Activated CD8-positive, alpha-beta T cell treated with anti-CD3 and anti-CD28 coated beads, Interleukin-2, amount 10 ng/mL, durations not matched to agents 7 days and 5 days (primary cell): ENCODE data around the gene SH3BP5. TPM values are rescaled to one million over a fixed set of nuclear protein-coding genes. Genes with fewer than 3 reads are reported as not detected.

Source experiments
- ATAC-seq: fragments of 150-1000 bp; cut with Tn5 transposase; one replicate; pipeline ENCODE4 v1.10.0; 2021; ENCODE audit warnings: moderate library complexity
- CTCF ChIA-PET: fragments of 350-600 bp; sonication (Branson Sonifier 250); formaldehyde crosslinking; loops from one replicate; lab custom pipeline; 2021; ENCODE audit warnings: antibody characterized with exemption; lab: Charles Lee
- POLR2A ChIA-PET: fragments of 350-600 bp; sonication (Branson Sonifier 250); formaldehyde crosslinking; loops from one replicate; lab custom pipeline; 2021; ENCODE audit warnings: antibody characterized with exemption; lab: Charles Lee
- DNase-seq: peaks from one replicate; pipeline ENCODE4 v3.0.0-alpha.2; 2020
- H3K27ac Mint-ChIP-seq: one replicate; pipeline ENCODE4 v1.8.0; 2021; ENCODE audit warnings: mild to moderate bottlenecking, mixed read lengths
- H3K27me3 Mint-ChIP-seq: one replicate; pipeline ENCODE4 v1.8.0; 2021; ENCODE audit warnings: low read depth, mixed read lengths
- H3K36me3 Mint-ChIP-seq: one replicate; pipeline ENCODE4 v1.8.0; 2021; ENCODE audit warnings: low read depth, mixed read lengths
- H3K4me1 Mint-ChIP-seq: one replicate; pipeline ENCODE4 v1.8.0; 2021; ENCODE audit warnings: low read depth, mixed read lengths
- H3K4me3 Mint-ChIP-seq: one replicate; pipeline ENCODE4 v1.8.0; 2021; ENCODE audit warnings: mild to moderate bottlenecking, mixed read lengths
- H3K9me3 Mint-ChIP-seq: one replicate; pipeline ENCODE4 v1.8.0; 2022; ENCODE audit warnings: mixed read lengths; ENCODE audit not compliant: insufficient read depth
- total RNA-seq, 2 experiments: library from RNA; stranded (reverse); gene quantifications; one replicate each; pipeline ENCODE4 v1.2.3, GENCODE V29; 2021

Gene SH3BP5
- total RNA-seq, 2 experiments from 2014 or later, result 12.6 to 15.0 TPM

- Mint-ChIP-seq H3K36me3 (peaks cover 21% of the 10 kb centered on the region), H3K4me1 (peaks cover 27% of the 10 kb centered on the region), H3K4me3 (peak overlapping the region; percentile 84), H3K27me3 (peaks cover 25% of the 10 kb centered on the region), H3K27ac (no peak overlapping the region), H3K9me3 (no peaks in the 10 kb centered on the region)
- ChIA-PET POLR2A (interaction anchor here (1.5 kb wide), 1 partner anchor 61 kb away, joined by 4 read pairs; no protein-coding TSS in a partner anchor), CTCF (interaction anchor here (0.6 to 10.6 kb wide), 36 partner anchors 8 to 931 kb away, joined by 3 to 168 read pairs (median 5); no protein-coding TSS in a partner anchor)
- DNase-seq, result no peak
- ATAC-seq, result no peak
Observed at GRCh38 chr3:15333099-15333955, 941 bp upstream of the SH3BP5 start.

GRCh38 chr3:15331606-15332404 is 581 bp downstream of the SH3BP5 start:
- CTCF ChIA-PET, result interaction anchor here (0.8 to 10.6 kb wide), 32 partner anchors 8 to 932 kb away, joined by 3 to 168 read pairs (median 6); no protein-coding TSS in a partner anchor
- H3K9me3 Mint-ChIP-seq, result no peaks in the 10 kb centered on the region
- POLR2A ChIA-PET, result interaction anchor here (0.8 kb wide), 2 partner anchors 14 to 30 kb away, joined by 3 to 4 read pairs; no protein-coding TSS in a partner anchor
- H3K36me3 Mint-ChIP-seq, result peaks cover 31% of the 10 kb centered on the region
- ATAC-seq, result peak; percentile 59
- peaks cover 25% of the 10 kb centered on the region for H3K27me3 Mint-ChIP-seq
- peak overlapping the region; percentile 76 for H3K4me3 Mint-ChIP-seq
- H3K27ac Mint-ChIP-seq, result peak overlapping the region; percentile 31
- DNase-seq, result no peak
- H3K4me1 Mint-ChIP-seq, result peaks cover 39% of the 10 kb centered on the region

- no peaks in the 10 kb centered on the region for H3K9me3 Mint-ChIP-seq
Observed at GRCh38 chr3:15331072-15331605, 1.2 kb downstream of the SH3BP5 start.

GRCh38 chr3:15330031-15330596 is 2.3 kb downstream of the SH3BP5 start:
- Mint-ChIP-seq H3K9me3 (no peaks in the 10 kb centered on the region), H3K27ac (no peak overlapping the region), H3K4me3 (no peak overlapping the region), H3K36me3 (peaks cover 31% of the 10 kb centered on the region), H3K27me3 (peaks cover 19% of the 10 kb centered on the region), H3K4me1 (peaks cover 39% of the 10 kb centered on the region)
- POLR2A ChIA-PET, result interaction anchor here (1.2 kb wide), 1 partner anchor 232 kb away, joined by 4 read pairs; the partner anchor contains the start of gene RBSN
- no peak for ATAC-seq
- CTCF ChIA-PET, result interaction anchor here (0.7 to 10.6 kb wide), 10 partner anchors 9 to 75 kb away, joined by 3 to 168 read pairs (median 6); no protein-coding TSS in a partner anchor
- DNase-seq, result no peak

More at GRCh38 chr3:15331072-15331605, 1.2 kb downstream of the SH3BP5 start:
- H3K4me3 Mint-ChIP-seq, result peak overlapping the region; percentile 76
- H3K4me1 Mint-ChIP-seq, result peaks cover 39% of the 10 kb centered on the region
- H3K36me3 Mint-ChIP-seq, result peaks cover 31% of the 10 kb centered on the region
- ChIA-PET POLR2A (no interaction called here), CTCF (interaction anchor here (0.7 to 10.6 kb wide), 10 partner anchors 10 to 74 kb away, joined by 4 to 168 read pairs (median 6); no protein-coding TSS in a partner anchor)
- ATAC-seq (no peak), DNase-seq (no peak)
- peaks cover 23% of the 10 kb centered on the region for H3K27me3 Mint-ChIP-seq
- H3K27ac Mint-ChIP-seq, result no peak overlapping the region

- Mint-ChIP-seq H3K36me3 (peaks cover 31% of the 10 kb centered on the region), H3K27me3 (peaks cover 19% of the 10 kb centered on the region), H3K4me3 (no peak overlapping the region), H3K27ac (no peak overlapping the region), H3K4me1 (peaks cover 39% of the 10 kb centered on the region), H3K9me3 (no peaks in the 10 kb centered on the region)
- ATAC-seq (no peak), DNase-seq (no peak)
- ChIA-PET POLR2A (interaction anchor here (1.2 kb wide), 2 partner anchors 30 to 231 kb away, joined by 4 to 5 read pairs; partner anchors contain the start of gene RBSN), CTCF (interaction anchor here (0.6 to 10.6 kb wide), 8 partner anchors 9 to 76 kb away, joined by 3 to 168 read pairs (median 4); no protein-coding TSS in a partner anchor)
Observed at GRCh38 chr3:15329046-15330005, 3.1 kb downstream of the SH3BP5 start.

- peaks cover 31% of the 10 kb centered on the region for H3K36me3 Mint-ChIP-seq
- peaks cover 17% of the 10 kb centered on the region for H3K27me3 Mint-ChIP-seq
- H3K9me3 Mint-ChIP-seq, result no peaks in the 10 kb centered on the region
- CTCF ChIA-PET, result interaction anchor here (10.6 kb wide), 1 partner anchor 60 kb away, joined by 168 read pairs; no protein-coding TSS in a partner anchor
- DNase-seq, result peak; percentile 32
- no peak overlapping the region for H3K27ac Mint-ChIP-seq
- no peak overlapping the region for H3K4me3 Mint-ChIP-seq
- ATAC-seq, result no peak
- peaks cover 31% of the 10 kb centered on the region for H3K4me1 Mint-ChIP-seq
- POLR2A ChIA-PET, result interaction anchor here (1.2 kb wide), 1 partner anchor 31 kb away, joined by 5 read pairs; no protein-coding TSS in a partner anchor
Observed at GRCh38 chr3:15327941-15328340, 4.4 kb downstream of the SH3BP5 start.

- DNase-seq (no peak), ATAC-seq (no peak)
- Mint-ChIP-seq H3K9me3 (no peaks in the 10 kb centered on the region), H3K4me1 (peaks cover 25% of the 10 kb centered on the region), H3K4me3 (no peak overlapping the region), H3K27ac (no peak overlapping the region), H3K36me3 (peaks cover 31% of the 10 kb centered on the region), H3K27me3 (peaks cover 14% of the 10 kb centered on the region)
- ChIA-PET CTCF (interaction anchor here (1.6 kb wide), 1 partner anchor 30 kb away, joined by 3 read pairs; no protein-coding TSS in a partner anchor), POLR2A (no interaction called here)
Observed at GRCh38 chr3:15326673-15327072, 5.7 kb downstream of the SH3BP5 start.

GRCh38 chr3:15326037-15326436 is 6.3 kb downstream of the SH3BP5 start:
- Mint-ChIP-seq H3K27me3 (peaks cover 9% of the 10 kb centered on the region), H3K4me3 (no peak overlapping the region), H3K27ac (no peak overlapping the region), H3K36me3 (peaks cover 28% of the 10 kb centered on the region), H3K9me3 (no peaks in the 10 kb centered on the region), H3K4me1 (peaks cover 20% of the 10 kb centered on the region)
- ATAC-seq (no peak), DNase-seq (no peak)
- ChIA-PET CTCF (interaction anchor here (0.9 to 2.8 kb wide), 3 partner anchors 8 to 58 kb away, joined by 3 to 10 read pairs (median 3); no protein-coding TSS in a partner anchor), POLR2A (no interaction called here)

GRCh38 chr3:15325228-15325627 is 7.2 kb downstream of the SH3BP5 start:
- no peak for DNase-seq
- no peaks in the 10 kb centered on the region for H3K9me3 Mint-ChIP-seq
- H3K4me1 Mint-ChIP-seq, result peaks cover 24% of the 10 kb centered on the region
- peaks cover 20% of the 10 kb centered on the region for H3K36me3 Mint-ChIP-seq
- no peak for ATAC-seq
- no peak overlapping the region for H3K27ac Mint-ChIP-seq
- ChIA-PET CTCF (interaction anchor here (0.9 to 2.9 kb wide), 3 partner anchors 8 to 57 kb away, joined by 3 to 13 read pairs (median 10); partner anchors contain the start of gene SH3BP5), POLR2A (no interaction called here)
- no peak overlapping the region for H3K4me3 Mint-ChIP-seq
- H3K27me3 Mint-ChIP-seq, result peaks cover 4% of the 10 kb centered on the region
